Peyer's patch (tissue), 4 donors: ENCODE data around the gene DUSP7. TPM values are rescaled to one million over a fixed set of nuclear protein-coding genes. Genes with fewer than 3 reads are reported as not detected.
A peak's percentile ranks its signal among the peaks of the same experiment; 100 is the strongest.

Experiments used
- DNase-seq, 3 donors: peaks; one replicate each; pipeline ENCODE4 v3.0.0-alpha.2; 2017 to 2019
- H3K27ac ChIP-seq, 4 donors: fragments of 200-600 bp; sonication (generic); one replicate each; pipeline ENCODE4 v1.5.1; 2016 to 2019
- H3K27me3 ChIP-seq, 2 donors: fragments of 200-600 bp; sonication (generic); one replicate each; pipeline ENCODE4 v1.5.1; 2019
- H3K36me3 ChIP-seq, 3 donors: fragments of 200-600 bp; sonication (generic); one replicate each; pipeline ENCODE4 v1.5.1; 2016 to 2019
- H3K4me1 ChIP-seq, 4 donors: fragments of 200-600 bp; sonication (generic); one replicate each; pipeline ENCODE4 v1.5.1; 2016 to 2019
- H3K4me3 ChIP-seq, 4 donors: fragments of 200-600 bp; sonication (generic); 1 replicate in 3 of 4; 2 replicates in 1 of 4; pipeline ENCODE4 v1.5.1; 2016 to 2019; ENCODE audit warnings: mild to moderate bottlenecking in 1 of 4
- H3K9me3 ChIP-seq, 4 donors: fragments of 200-600 bp; sonication (generic); one replicate each; pipeline ENCODE4 v1.5.1; 2016 to 2019; ENCODE audit warnings: mild to moderate bottlenecking in 1 of 4
- CTCF ChIP-seq, 6 experiments: fragments of 450-650 bp in 4 of 6; fragments of 200-600 bp in 2 of 6; sonication (generic) in 1 of 6; IDR thresholded peaks; one replicate each; pipeline ENCODE4 v1.5.1; 2017 to 2019; ENCODE audit warnings: antibody characterized with exemption in 6 of 6, mild to moderate bottlenecking in 3 of 6, moderate library complexity in 1 of 6
- POLR2A ChIP-seq, 2 donors: fragments of 450-650 bp; IDR thresholded peaks; one replicate each; pipeline ENCODE4 v1.5.1; 2017; ENCODE audit warnings: antibody characterized with exemption in 2 of 2, mild to moderate bottlenecking in 2 of 2, moderate library complexity in 2 of 2
- total RNA-seq, 4 donors: library from RNA; depleted of rRNA; stranded (reverse); fragments of >200 nt; gene quantifications; one replicate each; pipeline ENCODE4 v1.1.0, GENCODE V29; 2016

DUSP7 gene
- total RNA-seq, 4 donors from 2014 or later: 3.3 to 7.1 (median 6.0) TPM

GRCh38 chr3:52015438-52016228 lies 40.7 kb downstream of the DUSP7 start:
- TF ChIP-seq POLR2A (IDR thresholded peaks at IDR 0.05) (no peak), CTCF (IDR thresholded peaks at IDR 0.05) (no peak)
- H3K27ac ChIP-seq: no peak overlapping the region
- no peaks in the 10 kb centered on the region for H3K27me3 ChIP-seq
- DNase-seq: no peak
- H3K4me3 ChIP-seq: no peak overlapping the region
- no peaks in the 10 kb centered on the region for H3K9me3 ChIP-seq
- no peaks in the 10 kb centered on the region for H3K4me1 ChIP-seq
- no peaks in the 10 kb centered on the region for H3K36me3 ChIP-seq

GRCh38 chr3:52014613-52015012 lies 41.8 kb downstream of the DUSP7 start:
- Histone ChIP-seq H3K27ac (no peak overlapping the region), H3K4me1 (no peaks in the 10 kb centered on the region), H3K27me3 (no peaks in the 10 kb centered on the region), H3K36me3 (no peaks in the 10 kb centered on the region), H3K4me3 (no peak overlapping the region), H3K9me3 (no peaks in the 10 kb centered on the region)
- TF ChIP-seq POLR2A (IDR thresholded peaks at IDR 0.05) (no peak), CTCF (IDR thresholded peaks at IDR 0.05) (peak in 1 of 6 experiments; percentile 7)
- DNase-seq: no peak

- no peak for DNase-seq
- no peak overlapping the region for H3K4me3 ChIP-seq
- TF ChIP-seq POLR2A (IDR thresholded peaks at IDR 0.05): no peak
- no peak for TF ChIP-seq CTCF (IDR thresholded peaks at IDR 0.05)
Measured at GRCh38 chr3:52013802-52014598, 42.4 kb downstream of the DUSP7 start.

GRCh38 chr3:52012699-52013098 lies 43.7 kb downstream of the DUSP7 start:
- TF ChIP-seq POLR2A (IDR thresholded peaks at IDR 0.05) (no peak), CTCF (IDR thresholded peaks at IDR 0.05) (no peak)
- DNase-seq: no peak

More at GRCh38 chr3:52013802-52014598, 42.4 kb downstream of the DUSP7 start:
- Histone ChIP-seq H3K9me3 (no peaks in the 10 kb centered on the region), H3K36me3 (no peaks in the 10 kb centered on the region), H3K4me1 (no peaks in the 10 kb centered on the region), H3K27me3 (no peaks in the 10 kb centered on the region), H3K27ac (no peak overlapping the region)

GRCh38 chr3:52010431-52010830 lies 45.9 kb downstream of the DUSP7 start:
- no peak for DNase-seq
- H3K9me3 ChIP-seq: no peaks in the 10 kb centered on the region
- H3K4me1 ChIP-seq: peaks cover 0 to 12% (median 0%) of the 10 kb centered on the region in 4 donors

More at GRCh38 chr3:52012699-52013098, 43.7 kb downstream of the DUSP7 start:
- H3K36me3 ChIP-seq: no peaks in the 10 kb centered on the region
- no peaks in the 10 kb centered on the region for H3K9me3 ChIP-seq
- H3K4me1 ChIP-seq: no peaks in the 10 kb centered on the region
- no peaks in the 10 kb centered on the region for H3K27me3 ChIP-seq
- no peak overlapping the region for H3K27ac ChIP-seq
- no peak overlapping the region for H3K4me3 ChIP-seq

More at GRCh38 chr3:52010431-52010830, 45.9 kb downstream of the DUSP7 start:
- H3K27ac ChIP-seq: no peak overlapping the region
- no peak overlapping the region for H3K4me3 ChIP-seq
- H3K27me3 ChIP-seq: no peaks in the 10 kb centered on the region
- H3K36me3 ChIP-seq: no peaks in the 10 kb centered on the region
- TF ChIP-seq POLR2A (IDR thresholded peaks at IDR 0.05) (no peak), CTCF (IDR thresholded peaks at IDR 0.05) (no peak)
